GM20000 (cell line): Measurements from ENCODE around the gene HECTD1.

Experiments
- DNase-seq: peaks from one replicate; pipeline ENCODE4 v3.0.0; 2012; ENCODE audit warnings: low spot score
- TF ChIP-seq, protein P1 (sequence below): IDR thresholded peaks from 2 replicates; pipeline ENCODE4 v1.5.1; 2012; ENCODE audit warnings: mild to moderate bottlenecking, control low read depth; ENCODE audit errors: extremely low read depth, missing control alignments

Gene HECTD1

DNA sequence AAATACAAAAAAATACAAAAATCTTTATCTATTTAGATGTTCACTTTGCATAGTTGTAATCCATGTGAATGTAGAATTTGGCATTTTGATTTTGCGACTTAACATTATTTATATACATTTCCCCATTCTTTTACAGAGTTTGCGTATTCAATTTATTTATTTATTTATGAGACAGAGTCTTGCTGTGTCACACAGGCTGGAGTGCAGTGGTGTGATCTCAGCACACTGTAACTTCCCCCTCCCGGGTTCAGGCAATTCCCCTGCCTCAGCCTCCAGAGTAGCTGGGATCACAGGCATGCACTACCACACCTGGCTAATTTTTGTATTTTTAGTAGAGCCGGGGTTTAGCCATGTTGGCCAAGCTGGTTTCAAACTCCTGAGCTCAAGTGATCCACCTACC lies 156.1 kb downstream of the HECTD1 start:
- TF ChIP-seq, protein P1, sequence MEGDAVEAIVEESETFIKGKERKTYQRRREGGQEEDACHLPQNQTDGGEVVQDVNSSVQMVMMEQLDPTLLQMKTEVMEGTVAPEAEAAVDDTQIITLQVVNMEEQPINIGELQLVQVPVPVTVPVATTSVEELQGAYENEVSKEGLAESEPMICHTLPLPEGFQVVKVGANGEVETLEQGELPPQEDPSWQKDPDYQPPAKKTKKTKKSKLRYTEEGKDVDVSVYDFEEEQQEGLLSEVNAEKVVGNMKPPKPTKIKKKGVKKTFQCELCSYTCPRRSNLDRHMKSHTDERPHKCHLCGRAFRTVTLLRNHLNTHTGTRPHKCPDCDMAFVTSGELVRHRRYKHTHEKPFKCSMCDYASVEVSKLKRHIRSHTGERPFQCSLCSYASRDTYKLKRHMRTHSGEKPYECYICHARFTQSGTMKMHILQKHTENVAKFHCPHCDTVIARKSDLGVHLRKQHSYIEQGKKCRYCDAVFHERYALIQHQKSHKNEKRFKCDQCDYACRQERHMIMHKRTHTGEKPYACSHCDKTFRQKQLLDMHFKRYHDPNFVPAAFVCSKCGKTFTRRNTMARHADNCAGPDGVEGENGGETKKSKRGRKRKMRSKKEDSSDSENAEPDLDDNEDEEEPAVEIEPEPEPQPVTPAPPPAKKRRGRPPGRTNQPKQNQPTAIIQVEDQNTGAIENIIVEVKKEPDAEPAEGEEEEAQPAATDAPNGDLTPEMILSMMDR: no peak
- DNase-seq: no peak

DNA sequence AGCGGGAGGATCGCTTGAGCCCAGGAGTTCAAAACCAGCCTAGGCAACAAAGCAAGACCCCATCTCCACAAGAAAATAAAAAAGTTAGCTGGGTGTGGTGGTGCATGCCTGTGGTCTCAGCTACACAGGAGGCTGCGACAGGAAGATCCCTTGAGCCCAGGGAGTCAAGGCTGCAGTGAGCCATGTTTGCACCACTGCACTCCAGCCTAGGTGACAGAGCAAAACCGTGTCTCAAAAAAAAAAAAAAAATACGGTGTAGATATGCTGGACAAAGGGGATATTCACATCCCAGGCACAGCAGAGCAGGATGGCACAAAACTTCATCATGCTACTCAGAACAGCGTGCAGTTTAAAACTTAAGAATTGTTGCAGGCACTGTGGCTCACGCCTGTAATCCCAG lies 156.6 kb downstream of the HECTD1 start:
- TF ChIP-seq, protein P1: no peak
- no peak for DNase-seq
